ENCODE results near the gene P2RX7. TPM values are rescaled to one million over a fixed set of nuclear protein-coding genes. Genes with fewer than 3 reads are reported as not detected.
"Not testable (repeated sequence)": the region's sequence is repeated elsewhere in the genome, so short reads cannot be mapped to it uniquely, and the experiment has no call there.

Gene P2RX7
- total RNA-seq, 1 donor from 2014 or later, result 0.29 TPM

GRCh38 chr12:121224591-121224990, 91.9 kb downstream of the P2RX7 start:
- no peaks in the 10 kb centered on the region for H3K27me3 ChIP-seq (ENCODE audit: control insufficient read depth, insufficient read depth, low read length)
- no peak for TF ChIP-seq CTCF (IDR thresholded peaks at IDR 0.05; ENCODE audit: insufficient read depth, low read length, poor library complexity, severe bottlenecking)
- no peaks in the 10 kb centered on the region for H3K36me3 ChIP-seq (ENCODE audit: control insufficient read depth, insufficient read depth, low read length)
- no peak overlapping the region for H3K4me3 ChIP-seq (ENCODE audit: low read depth, low read length)
- DNase-seq (ENCODE audit: low read depth), result no peak

GRCh38 chr12:121226399-121226798, 93.7 kb downstream of the P2RX7 start:
- no peak overlapping the region for H3K4me3 ChIP-seq (ENCODE audit: low read depth, low read length)
- no peaks in the 10 kb centered on the region for H3K36me3 ChIP-seq (ENCODE audit: control insufficient read depth, insufficient read depth, low read length)
- DNase-seq (ENCODE audit: low read depth), result no peak
- no peak for TF ChIP-seq CTCF (IDR thresholded peaks at IDR 0.05; ENCODE audit: insufficient read depth, low read length, poor library complexity, severe bottlenecking)
- H3K27me3 ChIP-seq (ENCODE audit: control insufficient read depth, insufficient read depth, low read length), result no peaks in the 10 kb centered on the region

GRCh38 chr12:121226871-121227270, 94.2 kb downstream of the P2RX7 start:
- H3K27me3 ChIP-seq (ENCODE audit: control insufficient read depth, insufficient read depth, low read length); DNase-seq (ENCODE audit: low read depth); H3K36me3 ChIP-seq (ENCODE audit: control insufficient read depth, insufficient read depth, low read length); H3K4me3 ChIP-seq (ENCODE audit: low read depth, low read length): not testable (repeated sequence)

- no peak for TF ChIP-seq CTCF (IDR thresholded peaks at IDR 0.05; ENCODE audit: insufficient read depth, low read length, poor library complexity, severe bottlenecking)
- DNase-seq (ENCODE audit: low read depth), result no peak
- Histone ChIP-seq H3K36me3 (ENCODE audit: control insufficient read depth, insufficient read depth, low read length) (no peaks in the 10 kb centered on the region), H3K4me3 (ENCODE audit: low read depth, low read length) (no peak overlapping the region), H3K27me3 (ENCODE audit: control insufficient read depth, insufficient read depth, low read length) (no peaks in the 10 kb centered on the region)
These were observed 94.6 kb downstream of the P2RX7 start for GRCh38 chr12:121227294-121227693.

GRCh38 chr12:121228919-121229665, 96.4 kb downstream of the P2RX7 start:
- Histone ChIP-seq H3K27me3 (ENCODE audit: control insufficient read depth, insufficient read depth, low read length) (no peaks in the 10 kb centered on the region), H3K4me3 (ENCODE audit: low read depth, low read length) (no peak overlapping the region), H3K36me3 (ENCODE audit: control insufficient read depth, insufficient read depth, low read length) (no peaks in the 10 kb centered on the region)
- no peak for TF ChIP-seq CTCF (IDR thresholded peaks at IDR 0.05; ENCODE audit: insufficient read depth, low read length, poor library complexity, severe bottlenecking)
- DNase-seq (ENCODE audit: low read depth), result no peak

GRCh38 chr12:121229826-121230537, 97.3 kb downstream of the P2RX7 start:
- not testable (repeated sequence) for H3K4me3 ChIP-seq (ENCODE audit: low read depth, low read length); DNase-seq (ENCODE audit: low read depth); H3K27me3 ChIP-seq (ENCODE audit: control insufficient read depth, insufficient read depth, low read length); H3K36me3 ChIP-seq (ENCODE audit: control insufficient read depth, insufficient read depth, low read length)
- TF ChIP-seq CTCF (IDR thresholded peaks at IDR 0.05; ENCODE audit: insufficient read depth, low read length, poor library complexity, severe bottlenecking), result peak; percentile 88
